ENCODE data around the gene RAI1. TPM values are rescaled to one million over a fixed set of nuclear protein-coding genes. Genes with fewer than 3 reads are reported as not detected.
A peak's percentile ranks its signal among the peaks of the same experiment; 100 is the strongest.

RAI1 gene
- total RNA-seq, 2 donors from 2014 or later: 15.8 to 31.0 TPM

DNA sequence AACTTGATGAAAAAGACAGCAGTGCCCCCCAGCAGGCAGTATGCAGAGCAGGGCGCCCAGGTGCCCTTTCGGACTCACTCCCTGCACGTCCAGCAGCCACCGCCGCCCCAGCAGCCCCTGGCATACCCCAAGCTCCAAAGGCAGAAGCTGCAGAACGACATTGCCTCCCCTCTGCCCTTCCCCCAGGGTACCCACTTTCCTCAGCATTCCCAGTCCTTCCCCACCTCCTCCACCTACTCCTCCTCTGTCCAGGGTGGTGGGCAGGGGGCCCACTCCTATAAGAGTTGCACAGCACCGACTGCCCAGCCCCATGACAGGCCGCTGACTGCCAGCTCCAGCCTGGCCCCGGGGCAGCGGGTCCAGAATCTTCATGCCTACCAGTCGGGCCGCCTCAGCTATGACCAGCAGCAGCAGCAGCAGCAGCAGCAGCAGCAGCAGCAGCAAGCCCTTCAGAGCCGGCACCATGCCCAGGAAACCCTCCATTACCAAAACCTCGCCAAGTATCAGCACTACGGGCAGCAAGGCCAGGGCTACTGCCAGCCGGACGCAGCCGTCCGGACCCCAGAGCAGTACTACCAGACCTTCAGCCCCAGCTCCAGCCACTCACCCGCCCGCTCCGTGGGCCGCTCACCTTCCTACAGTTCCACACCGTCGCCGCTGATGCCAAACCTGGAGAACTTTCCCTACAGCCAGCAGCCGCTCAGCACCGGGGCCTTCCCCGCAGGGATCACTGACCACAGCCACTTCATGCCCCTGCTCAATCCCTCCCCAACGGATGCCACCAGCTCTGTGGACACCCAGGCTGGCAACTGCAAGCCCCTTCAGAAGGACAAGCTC, 112.3 kb downstream of the RAI1 start:
- ATAC-seq: no peak
- no peaks in the 10 kb centered on the region for H3K36me3 Mint-ChIP-seq
- peak overlapping the region in 1 of 2 donors; percentile 50 for H3K27ac Mint-ChIP-seq
- DNase-seq (ENCODE audit: low spot score): no peak
- peak overlapping the region; percentile 57 for H3K4me3 Mint-ChIP-seq
- H3K4me1 Mint-ChIP-seq (ENCODE audit: low read depth in 2 of 2): peaks cover 24 to 26% of the 10 kb centered on the region in 2 donors
- no peaks in the 10 kb centered on the region for H3K9me3 Mint-ChIP-seq
- no peaks in the 10 kb centered on the region for H3K27me3 Mint-ChIP-seq

DNA sequence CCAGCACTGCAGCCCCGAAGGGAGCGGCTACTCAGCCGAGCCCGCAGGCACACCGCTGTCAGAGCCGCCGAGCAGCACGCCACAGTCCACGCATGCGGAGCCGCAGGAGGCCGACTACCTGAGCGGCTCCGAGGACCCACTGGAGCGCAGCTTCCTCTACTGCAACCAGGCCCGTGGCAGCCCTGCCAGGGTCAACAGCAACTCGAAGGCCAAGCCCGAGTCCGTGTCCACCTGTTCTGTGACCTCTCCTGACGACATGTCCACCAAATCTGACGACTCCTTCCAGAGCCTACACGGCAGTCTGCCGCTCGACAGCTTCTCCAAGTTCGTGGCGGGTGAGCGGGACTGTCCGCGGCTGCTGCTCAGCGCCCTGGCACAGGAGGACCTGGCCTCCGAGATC, 113.1 kb downstream of the RAI1 start:
- DNase-seq (ENCODE audit: low spot score): no peak
- Mint-ChIP-seq H3K27me3 (no peaks in the 10 kb centered on the region), H3K9me3 (no peaks in the 10 kb centered on the region), H3K27ac (no peak overlapping the region), H3K36me3 (no peaks in the 10 kb centered on the region), H3K4me3 (no peak overlapping the region), H3K4me1 (ENCODE audit: low read depth in 2 of 2) (peaks cover 24 to 26% of the 10 kb centered on the region in 2 donors)
- no peak for ATAC-seq

GRCh38 chr17:17795296-17795695, 114.0 kb downstream of the RAI1 start:
- H3K27me3 Mint-ChIP-seq: no peaks in the 10 kb centered on the region
- no peak overlapping the region for H3K4me3 Mint-ChIP-seq
- DNase-seq (ENCODE audit: low spot score) (no peak), ATAC-seq (no peak)
- no peaks in the 10 kb centered on the region for H3K9me3 Mint-ChIP-seq
- H3K36me3 Mint-ChIP-seq: no peaks in the 10 kb centered on the region
- H3K4me1 Mint-ChIP-seq (ENCODE audit: low read depth in 2 of 2): peaks cover 24 to 31% of the 10 kb centered on the region in 2 donors
- no peak overlapping the region for H3K27ac Mint-ChIP-seq

DNA sequence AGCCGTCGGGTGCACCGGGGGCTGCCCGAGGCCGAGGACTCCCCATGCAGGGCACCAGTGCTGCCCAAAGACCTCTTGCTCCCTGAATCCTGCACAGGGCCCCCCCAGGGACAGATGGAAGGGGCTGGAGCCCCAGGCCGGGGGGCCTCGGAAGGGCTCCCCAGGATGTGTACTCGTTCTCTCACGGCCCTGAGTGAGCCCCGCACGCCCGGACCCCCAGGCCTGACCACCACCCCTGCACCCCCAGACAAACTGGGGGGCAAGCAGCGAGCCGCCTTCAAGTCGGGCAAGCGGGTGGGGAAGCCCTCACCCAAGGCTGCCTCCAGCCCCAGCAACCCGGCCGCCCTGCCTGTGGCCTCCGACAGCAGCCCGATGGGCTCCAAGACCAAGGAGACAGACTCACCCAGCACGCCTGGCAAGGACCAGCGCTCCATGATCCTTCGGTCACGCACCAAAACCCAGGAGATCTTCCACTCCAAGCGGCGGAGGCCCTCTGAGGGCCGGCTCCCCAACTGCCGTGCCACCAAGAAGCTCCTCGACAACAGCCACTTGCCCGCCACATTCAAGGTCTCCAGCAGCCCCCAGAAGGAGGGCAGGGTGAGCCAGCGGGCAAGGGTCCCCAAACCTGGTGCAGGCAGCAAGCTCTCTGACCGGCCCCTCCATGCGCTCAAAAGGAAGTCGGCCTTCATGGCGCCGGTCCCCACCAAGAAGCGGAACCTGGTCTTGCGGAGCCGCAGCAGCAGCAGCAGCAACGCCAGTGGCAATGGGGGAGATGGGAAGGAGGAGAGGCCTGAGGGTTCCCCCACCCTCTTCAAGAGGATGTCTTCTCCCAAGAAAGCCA, 114.9 kb downstream of the RAI1 start:
- no peak overlapping the region for H3K27ac Mint-ChIP-seq
- no peaks in the 10 kb centered on the region for H3K9me3 Mint-ChIP-seq
- H3K4me3 Mint-ChIP-seq: no peak overlapping the region
- DNase-seq (ENCODE audit: low spot score) (no peak), ATAC-seq (no peak)
- H3K36me3 Mint-ChIP-seq: no peaks in the 10 kb centered on the region
- no peaks in the 10 kb centered on the region for H3K27me3 Mint-ChIP-seq
- peaks cover 24 to 31% of the 10 kb centered on the region in 2 donors for H3K4me1 Mint-ChIP-seq (ENCODE audit: low read depth in 2 of 2)

DNA sequence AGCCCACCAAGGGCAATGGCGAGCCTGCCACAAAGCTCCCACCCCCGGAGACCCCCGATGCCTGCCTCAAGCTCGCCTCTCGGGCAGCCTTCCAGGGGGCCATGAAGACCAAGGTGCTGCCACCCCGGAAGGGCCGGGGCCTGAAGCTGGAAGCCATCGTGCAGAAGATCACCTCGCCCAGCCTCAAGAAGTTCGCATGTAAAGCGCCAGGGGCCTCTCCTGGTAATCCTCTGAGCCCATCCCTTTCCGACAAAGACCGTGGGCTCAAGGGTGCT, 115.5 kb downstream of the RAI1 start:
- no peaks in the 10 kb centered on the region for H3K27me3 Mint-ChIP-seq
- peaks cover 24 to 29% of the 10 kb centered on the region in 2 donors for H3K4me1 Mint-ChIP-seq (ENCODE audit: low read depth in 2 of 2)
- no peak overlapping the region for H3K27ac Mint-ChIP-seq
- ATAC-seq: no peak
- H3K4me3 Mint-ChIP-seq: no peak overlapping the region
- H3K36me3 Mint-ChIP-seq: no peaks in the 10 kb centered on the region
- no peaks in the 10 kb centered on the region for H3K9me3 Mint-ChIP-seq
- no peak for DNase-seq (ENCODE audit: low spot score)

- Mint-ChIP-seq H3K4me3 (no peak overlapping the region), H3K4me1 (ENCODE audit: low read depth in 2 of 2) (peaks cover 19 to 26% of the 10 kb centered on the region in 2 donors), H3K27me3 (no peaks in the 10 kb centered on the region), H3K27ac (no peak overlapping the region), H3K36me3 (no peaks in the 10 kb centered on the region), H3K9me3 (no peaks in the 10 kb centered on the region)
- ATAC-seq (no peak), DNase-seq (ENCODE audit: low spot score) (no peak)
Observed at GRCh38 chr17:17797119-17797809, 116.0 kb downstream of the RAI1 start.

GRCh38 chr17:17798010-17798556, 116.8 kb downstream of the RAI1 start:
- peaks cover 11 to 21% of the 10 kb centered on the region in 2 donors for H3K4me1 Mint-ChIP-seq (ENCODE audit: low read depth in 2 of 2)
- H3K27ac Mint-ChIP-seq: no peak overlapping the region
- H3K36me3 Mint-ChIP-seq: no peaks in the 10 kb centered on the region
- DNase-seq (ENCODE audit: low spot score) (no peak), ATAC-seq (no peak)
- no peak overlapping the region for H3K4me3 Mint-ChIP-seq
- no peaks in the 10 kb centered on the region for H3K9me3 Mint-ChIP-seq
- no peaks in the 10 kb centered on the region for H3K27me3 Mint-ChIP-seq

DNA sequence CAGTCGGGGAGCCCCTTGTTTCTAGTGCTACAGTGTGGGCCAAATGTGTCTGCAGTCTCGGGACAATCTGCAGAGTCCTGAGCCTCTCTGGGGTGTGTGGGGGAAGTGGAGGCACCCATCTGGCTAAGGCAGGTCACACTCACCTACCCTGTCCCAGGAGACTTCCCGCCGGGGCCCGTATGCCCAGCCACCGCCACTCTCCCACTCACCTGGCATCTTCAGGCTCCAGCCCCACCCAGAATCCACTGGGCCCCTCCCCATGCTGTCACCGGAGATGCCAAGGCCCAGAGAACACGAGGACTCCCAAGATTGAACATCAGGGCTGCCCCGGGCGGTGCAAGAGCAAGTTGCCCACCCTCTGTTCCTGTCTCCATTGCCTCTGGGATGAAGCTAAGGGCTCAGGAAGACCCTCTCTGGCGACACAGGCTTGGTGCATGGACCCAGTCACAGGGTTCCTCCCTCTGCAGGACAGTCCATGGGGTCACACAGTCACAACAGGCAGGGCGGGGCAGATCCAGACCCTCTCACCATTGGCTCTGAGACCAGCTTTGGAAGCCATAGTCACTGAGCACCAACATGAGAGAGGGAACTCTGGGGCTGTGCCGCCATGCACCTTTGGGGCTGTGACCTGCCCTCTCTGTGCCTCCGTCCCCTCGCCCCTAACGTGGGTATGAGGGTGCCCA, 117.5 kb downstream of the RAI1 start:
- Mint-ChIP-seq H3K9me3 (no peaks in the 10 kb centered on the region), H3K27me3 (no peaks in the 10 kb centered on the region), H3K36me3 (no peaks in the 10 kb centered on the region), H3K27ac (no peak overlapping the region), H3K4me3 (no peak overlapping the region), H3K4me1 (ENCODE audit: low read depth in 2 of 2) (peaks cover 4 to 15% of the 10 kb centered on the region in 2 donors)
- ATAC-seq (no peak), DNase-seq (ENCODE audit: low spot score) (no peak)

GRCh38 chr17:17800504-17801021, 119.3 kb downstream of the RAI1 start:
- Mint-ChIP-seq H3K27ac (no peak overlapping the region), H3K4me3 (no peak overlapping the region)
- no peak for ATAC-seq

GRCh38 chr17:17801800-17802481, 120.7 kb downstream of the RAI1 start:
- Mint-ChIP-seq H3K27ac (no peak overlapping the region), H3K9me3 (no peaks in the 10 kb centered on the region), H3K4me3 (no peak overlapping the region), H3K4me1 (ENCODE audit: low read depth in 2 of 2) (peaks cover 6 to 19% of the 10 kb centered on the region in 2 donors), H3K27me3 (no peaks in the 10 kb centered on the region), H3K36me3 (no peaks in the 10 kb centered on the region)
- ATAC-seq: no peak
- DNase-seq (ENCODE audit: low spot score): no peak

More at GRCh38 chr17:17800504-17801021, 119.3 kb downstream of the RAI1 start:
- H3K4me1 Mint-ChIP-seq (ENCODE audit: low read depth in 2 of 2): peaks cover 0 to 11% of the 10 kb centered on the region in 2 donors
- no peaks in the 10 kb centered on the region for H3K9me3 Mint-ChIP-seq
- no peaks in the 10 kb centered on the region for H3K27me3 Mint-ChIP-seq
- DNase-seq (ENCODE audit: low spot score): no peak
- H3K36me3 Mint-ChIP-seq: no peaks in the 10 kb centered on the region

GRCh38 chr17:17804007-17804406, 122.7 kb downstream of the RAI1 start:
- Mint-ChIP-seq H3K9me3 (no peaks in the 10 kb centered on the region), H3K4me3 (no peak overlapping the region), H3K36me3 (no peaks in the 10 kb centered on the region), H3K4me1 (ENCODE audit: low read depth in 2 of 2) (peaks cover 11 to 23% of the 10 kb centered on the region in 2 donors), H3K27me3 (no peaks in the 10 kb centered on the region), H3K27ac (no peak overlapping the region)
- DNase-seq (ENCODE audit: low spot score): no peak
- ATAC-seq: no peak

DNA sequence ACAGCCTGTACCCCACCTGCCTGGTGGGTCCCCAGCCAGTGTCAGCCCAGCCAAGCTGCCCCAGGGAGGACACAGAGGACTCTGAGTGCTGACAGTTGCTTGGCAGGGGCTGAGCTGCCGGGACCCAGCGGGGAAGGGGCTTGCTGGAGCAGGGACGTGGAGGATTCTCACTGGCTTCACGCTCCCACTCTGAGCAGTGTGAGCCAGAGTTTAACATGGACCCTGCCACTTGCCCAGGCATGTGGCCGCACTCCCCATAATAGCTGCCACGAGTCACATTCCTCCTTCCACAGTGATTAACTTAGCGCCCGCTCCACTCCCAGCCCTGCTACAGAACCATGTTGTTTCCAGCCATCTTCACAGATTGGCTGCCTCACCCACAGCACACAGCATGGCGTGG, 124.3 kb downstream of the RAI1 start:
- no peaks in the 10 kb centered on the region for H3K27me3 Mint-ChIP-seq
- ATAC-seq (no peak), DNase-seq (ENCODE audit: low spot score) (no peak)
- no peak overlapping the region for H3K4me3 Mint-ChIP-seq
- no peaks in the 10 kb centered on the region for H3K36me3 Mint-ChIP-seq
- H3K27ac Mint-ChIP-seq: peak overlapping the region in 1 of 2 donors; percentile 47
- H3K9me3 Mint-ChIP-seq: no peaks in the 10 kb centered on the region
- H3K4me1 Mint-ChIP-seq (ENCODE audit: low read depth in 2 of 2): peaks cover 13 to 18% of the 10 kb centered on the region in 2 donors
